ENCODE data around the gene MRPL10.

MRPL10 gene

GRCh38 chr17:47840742-47841487 is 9.6 kb upstream of the MRPL10 start, which contains the start of gene SCRN2:
TSS of gene SCRN2 (minus strand) at chr17:47841273. CDS start at chr17:47840843, 430 bp downstream.
- peak; percentile 82 to 87 for DNase-seq (ENCODE audit: low read depth in 1 of 2, low spot score in 1 of 2)
- Histone ChIP-seq H3K4me3 (replicated peaks; ENCODE audit: insufficient read depth, low read length) (peak within 1 kb of the TSS; percentile 92), H3K27ac (replicated peaks) (peak within 1 kb of the TSS; percentile 39), H3K27me3 (ENCODE audit: insufficient read depth, poor library complexity, severe bottlenecking) (peaks cover 5% of the 10 kb centered on the region)
- TF ChIP-seq SPI1 (IDR thresholded peaks at IDR 0.05; ENCODE audit: borderline replicate concordance, low read depth) = no peak
- TF ChIP-seq CTCF (IDR thresholded peaks at IDR 0.05; ENCODE audit: insufficient read depth, low read length) = peak; percentile 75
- no peak; the same call in 1 of the 2 replicates for TF ChIP-seq POLR2AphosphoS5 (IDR thresholded peaks at IDR 0.05; ENCODE audit: low read depth)
- TF ChIP-seq REST (IDR thresholded peaks at IDR 0.05; ENCODE audit: insufficient replicate concordance, low read depth) = no peak
- peak; percentile 18; the same call in 1 of the 2 replicates for TF ChIP-seq GABPA (IDR thresholded peaks at IDR 0.05; ENCODE audit: low read depth)

GRCh38 chr17:47840001-47840741 is 8.8 kb upstream of the MRPL10 start:
- H3K27me3 ChIP-seq (ENCODE audit: insufficient read depth, poor library complexity, severe bottlenecking) = peaks cover 3% of the 10 kb centered on the region
- peak overlapping the region; percentile 92 for H3K4me3 ChIP-seq (replicated peaks; ENCODE audit: insufficient read depth, low read length)
- no peak overlapping the region for H3K27ac ChIP-seq (replicated peaks)
- no peak for DNase-seq (ENCODE audit: low read depth in 1 of 2, low spot score in 1 of 2)
- TF ChIP-seq CTCF (IDR thresholded peaks at IDR 0.05; ENCODE audit: insufficient read depth, low read length) = no peak
- TF ChIP-seq POLR2AphosphoS5 (IDR thresholded peaks at IDR 0.05; ENCODE audit: low read depth) = no peak
- TF ChIP-seq SPI1 (IDR thresholded peaks at IDR 0.05; ENCODE audit: borderline replicate concordance, low read depth) = no peak
- TF ChIP-seq REST (IDR thresholded peaks at IDR 0.05; ENCODE audit: insufficient replicate concordance, low read depth) = no peak
- no peak for TF ChIP-seq GABPA (IDR thresholded peaks at IDR 0.05; ENCODE audit: low read depth)

- no peaks in the 10 kb centered on the region for H3K27me3 ChIP-seq (ENCODE audit: insufficient read depth, poor library complexity, severe bottlenecking)
- TF ChIP-seq GABPA (IDR thresholded peaks at IDR 0.05; ENCODE audit: low read depth) = no peak
- no peak for TF ChIP-seq POLR2AphosphoS5 (IDR thresholded peaks at IDR 0.05; ENCODE audit: low read depth)
- no peak for TF ChIP-seq CTCF (IDR thresholded peaks at IDR 0.05; ENCODE audit: insufficient read depth, low read length)
- no peak for TF ChIP-seq SPI1 (IDR thresholded peaks at IDR 0.05; ENCODE audit: borderline replicate concordance, low read depth)
- no peak for TF ChIP-seq REST (IDR thresholded peaks at IDR 0.05; ENCODE audit: insufficient replicate concordance, low read depth)
- no peak for DNase-seq (ENCODE audit: low read depth in 1 of 2, low spot score in 1 of 2)
These were observed 7.7 kb upstream of the MRPL10 start for GRCh38 chr17:47839071-47839470.

More at GRCh38 chr17:47839071-47839470, 7.7 kb upstream of the MRPL10 start:
- Histone ChIP-seq H3K27ac (replicated peaks) (no peak overlapping the region), H3K4me3 (replicated peaks; ENCODE audit: insufficient read depth, low read length) (no peak overlapping the region)
